RWPE2 (cell line): ENCODE data around the gene ARHGEF28.

ENCODE experiments used
- ATAC-seq: fragments of 200-7000 bp; cut with Tn5 transposase; 3 replicates; pipeline ENCODE4 v1.9.1; 2021; ENCODE audit warnings: low read depth
- DNase-seq: peaks from one replicate; pipeline ENCODE4 v3.0.0-alpha.2; 2020; ENCODE audit warnings: low spot score
- H3K27ac ChIP-seq: fragments of 450-650 bp; 2 replicates; pipeline ENCODE4 v1.5.1; 2017; ENCODE audit warnings: mild to moderate bottlenecking; ENCODE audit not compliant: poor library complexity, severe bottlenecking
- H3K27me3 ChIP-seq: fragments of 250-450 bp; sonication (Bioruptor Pico); 2 replicates; pipeline ENCODE4 v1.5.1; 2021; ENCODE audit warnings: mild to moderate bottlenecking, moderate library complexity; ENCODE audit not compliant: insufficient read depth, poor library complexity, severe bottlenecking
- H3K36me3 ChIP-seq: fragments of 250-450 bp; sonication (Bioruptor Pico); 2 replicates; pipeline ENCODE4 v1.5.1; 2020; ENCODE audit warnings: low read depth, mild to moderate bottlenecking, moderate library complexity
- H3K4me1 ChIP-seq: fragments of 250-450 bp; sonication (Bioruptor Pico); 2 replicates; pipeline ENCODE4 v1.5.1; 2021; ENCODE audit warnings: mild to moderate bottlenecking, moderate library complexity; ENCODE audit not compliant: insufficient read depth, poor library complexity, severe bottlenecking
- H3K4me3 ChIP-seq: fragments of 250-450 bp; sonication (Bioruptor Pico); 2 replicates; pipeline ENCODE4 v1.5.1; 2021; ENCODE audit warnings: mild to moderate bottlenecking, moderate library complexity; ENCODE audit not compliant: severe bottlenecking
- H3K9me3 ChIP-seq: fragments of 250-450 bp; sonication (Bioruptor Pico); 2 replicates; pipeline ENCODE4 v1.5.1; 2021; ENCODE audit warnings: mild to moderate bottlenecking, moderate library complexity; ENCODE audit not compliant: severe bottlenecking
- TF ChIP-seq, protein P1 (sequence below): fragments of 450-650 bp; IDR thresholded peaks from one replicate; pipeline ENCODE4 v1.5.1; 2017; ENCODE audit warnings: mild to moderate bottlenecking, moderate library complexity; ENCODE audit not compliant: poor library complexity, severe bottlenecking

Gene ARHGEF28

GRCh38 chr5:73591102-73591695 is 34.8 kb upstream of the ARHGEF28 start:
- DNase-seq (no peak), ATAC-seq (peak; percentile 65)
- H3K4me1 ChIP-seq, result peaks cover 19% of the 10 kb centered on the region
- no peak overlapping the region for H3K4me3 ChIP-seq
- no peaks in the 10 kb centered on the region for H3K27me3 ChIP-seq
- no peaks in the 10 kb centered on the region for H3K36me3 ChIP-seq
- peak overlapping the region; percentile 66 for H3K27ac ChIP-seq
- TF ChIP-seq, protein P1, sequence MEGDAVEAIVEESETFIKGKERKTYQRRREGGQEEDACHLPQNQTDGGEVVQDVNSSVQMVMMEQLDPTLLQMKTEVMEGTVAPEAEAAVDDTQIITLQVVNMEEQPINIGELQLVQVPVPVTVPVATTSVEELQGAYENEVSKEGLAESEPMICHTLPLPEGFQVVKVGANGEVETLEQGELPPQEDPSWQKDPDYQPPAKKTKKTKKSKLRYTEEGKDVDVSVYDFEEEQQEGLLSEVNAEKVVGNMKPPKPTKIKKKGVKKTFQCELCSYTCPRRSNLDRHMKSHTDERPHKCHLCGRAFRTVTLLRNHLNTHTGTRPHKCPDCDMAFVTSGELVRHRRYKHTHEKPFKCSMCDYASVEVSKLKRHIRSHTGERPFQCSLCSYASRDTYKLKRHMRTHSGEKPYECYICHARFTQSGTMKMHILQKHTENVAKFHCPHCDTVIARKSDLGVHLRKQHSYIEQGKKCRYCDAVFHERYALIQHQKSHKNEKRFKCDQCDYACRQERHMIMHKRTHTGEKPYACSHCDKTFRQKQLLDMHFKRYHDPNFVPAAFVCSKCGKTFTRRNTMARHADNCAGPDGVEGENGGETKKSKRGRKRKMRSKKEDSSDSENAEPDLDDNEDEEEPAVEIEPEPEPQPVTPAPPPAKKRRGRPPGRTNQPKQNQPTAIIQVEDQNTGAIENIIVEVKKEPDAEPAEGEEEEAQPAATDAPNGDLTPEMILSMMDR, result peak; percentile 97
- no peaks in the 10 kb centered on the region for H3K9me3 ChIP-seq

- TF ChIP-seq, protein P1, result peak; percentile 5
- H3K27ac ChIP-seq, result peak overlapping the region; percentile 66
- DNase-seq (no peak), ATAC-seq (peak; percentile 72)
- H3K36me3 ChIP-seq, result no peaks in the 10 kb centered on the region
- no peak overlapping the region for H3K4me3 ChIP-seq
- peaks cover 19% of the 10 kb centered on the region for H3K4me1 ChIP-seq
- H3K27me3 ChIP-seq, result no peaks in the 10 kb centered on the region
- H3K9me3 ChIP-seq, result no peaks in the 10 kb centered on the region
Observed at GRCh38 chr5:73591698-73592501, 34.1 kb upstream of the ARHGEF28 start.

DNA sequence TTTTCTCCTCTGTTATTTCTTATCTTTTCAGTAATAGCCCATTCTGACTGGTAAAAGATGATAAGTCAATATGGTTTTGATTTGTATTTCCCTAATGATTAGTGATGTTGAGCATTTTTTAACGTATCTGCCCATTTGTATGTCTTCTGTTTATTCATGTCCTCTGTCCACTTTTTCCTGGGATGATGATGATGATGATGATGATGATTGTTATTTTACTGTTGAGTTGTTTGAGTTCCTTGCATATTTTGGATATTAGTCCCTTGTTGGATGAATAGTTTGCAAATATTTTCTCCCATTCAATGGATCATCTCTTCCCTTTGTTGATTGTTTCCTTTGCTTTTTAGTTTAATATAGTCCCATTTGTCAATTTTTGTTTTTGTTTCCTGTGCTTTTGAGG is 33.4 kb upstream of the ARHGEF28 start:
- no peak overlapping the region for H3K4me3 ChIP-seq
- no peaks in the 10 kb centered on the region for H3K36me3 ChIP-seq
- TF ChIP-seq, protein P1, result no peak
- peak overlapping the region; percentile 66 for H3K27ac ChIP-seq
- DNase-seq (no peak), ATAC-seq (peak; percentile 5; the same call in 1 of the 3 replicates)
- no peaks in the 10 kb centered on the region for H3K9me3 ChIP-seq
- H3K4me1 ChIP-seq, result peaks cover 19% of the 10 kb centered on the region
- H3K27me3 ChIP-seq, result no peaks in the 10 kb centered on the region

- ATAC-seq (0 out of 3 replicates have a peak, but pooled peaks have one; percentile 47), DNase-seq (no peak)
- no peak overlapping the region for H3K27ac ChIP-seq
- TF ChIP-seq, protein P1, result peak; percentile 89
- H3K36me3 ChIP-seq, result no peaks in the 10 kb centered on the region
- peaks cover 3% of the 10 kb centered on the region for H3K9me3 ChIP-seq
- H3K4me3 ChIP-seq, result no peak overlapping the region
- H3K4me1 ChIP-seq, result peaks cover 12% of the 10 kb centered on the region
- H3K27me3 ChIP-seq, result no peaks in the 10 kb centered on the region
Observed at GRCh38 chr5:73596705-73597328, 29.2 kb upstream of the ARHGEF28 start.
